ENCODE results near the gene NR2E3. TPM values are rescaled to one million over a fixed set of nuclear protein-coding genes. Genes with fewer than 3 reads are reported as not detected.

NR2E3 gene
- total and polyA plus RNA-seq, 9 of the 15 experiments (the other 6 are each of a cell fraction or from before 2014, with no cell fraction given) = not detected

DNA sequence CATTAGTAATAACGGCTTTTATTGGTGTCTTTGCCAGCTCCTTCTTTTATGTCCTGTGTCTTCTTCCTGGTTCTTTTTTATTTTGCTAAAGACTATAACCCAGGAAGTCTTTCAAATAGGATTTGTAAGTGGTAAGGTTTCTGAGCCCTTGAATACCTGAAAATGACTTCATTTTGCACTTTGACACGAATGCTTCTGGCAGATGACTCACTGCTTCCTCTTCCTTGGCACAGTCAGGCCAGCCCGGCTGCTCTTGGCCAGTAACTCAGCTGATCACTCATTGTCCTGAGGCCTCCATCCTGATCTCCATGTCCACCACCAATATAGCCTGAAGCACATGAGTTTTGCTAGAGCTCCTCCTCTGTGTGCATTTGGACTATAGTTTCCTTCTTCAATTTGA lies 48.7 kb upstream of the NR2E3 start:
- Histone ChIP-seq H2AFZ (ENCODE audit: low read depth, low read length) (no peak overlapping the region), H3K4me3 (no peak overlapping the region), H3K27ac (ENCODE audit: extremely low read depth, low read depth, low read length) (no peak overlapping the region), H3K79me2 (ENCODE audit: control insufficient read depth, insufficient read depth, low read length) (no peaks in the 10 kb centered on the region), H3K27me3 (ENCODE audit: control insufficient read depth in 2 of 2, insufficient read depth in 2 of 2, low read length in 2 of 2) (no peaks in the 10 kb centered on the region), H3K9me3 (replicated peaks; ENCODE audit: control insufficient read depth, insufficient read depth, low read depth, low read length) (no peaks in the 10 kb centered on the region), H3K4me1 (replicated peaks in 1 of 2; ENCODE audit: control insufficient read depth in 2 of 2, insufficient read depth in 2 of 2, low read length in 2 of 2) (no peaks in the 10 kb centered on the region), H3K9ac (ENCODE audit: insufficient read depth in 1 of 2, low read depth in 2 of 2, low read length in 2 of 2) (no peak overlapping the region), H3K4me2 (ENCODE audit: insufficient read depth, low read length) (no peak overlapping the region), H4K20me1 (replicated peaks; ENCODE audit: control insufficient read depth, insufficient read depth, low read length) (no peaks in the 10 kb centered on the region), H3K36me3 (ENCODE audit: control insufficient read depth, insufficient read depth, low read length) (no peaks in the 10 kb centered on the region), H3K9me1 (ENCODE audit: control insufficient read depth, insufficient read depth, low read length) (no peaks in the 10 kb centered on the region)
- CTCF ChIA-PET (ENCODE audit: low intra/inter-chr PET ratio) = no interaction called here
- DNase-seq (ENCODE audit: extremely low read depth in 1 of 4, low spot score in 3 of 4) (no peak), ATAC-seq (no peak), FAIRE-seq (no peak)
- WGBS (ENCODE audit: insufficient coverage, low coverage, missing lambda C conversion rate) = 0% methylated on average over 3 of the region's 3 CpGs
- intact Hi-C loops (cut with micrococcal nuclease) = no loop called here
- in situ Hi-C loops (cut with MboI) = no loop called here
- no TSS peak for BruUV-seq (replicated peaks)
- POLR2A ChIA-PET = no interaction called here
- TF ChIP-seq U2AF1 (optimal IDR thresholded peaks at IDR 0.05; ENCODE audit: low read depth, low read length) (no peak), RUNX1 (IDR thresholded peaks at IDR 0.05; ENCODE audit: low read depth) (no peak), MCM5 (IDR thresholded peaks at IDR 0.05; ENCODE audit: low read depth) (no peak), ZBED1 (IDR thresholded peaks at IDR 0.05) (no peak), SOX6 (IDR thresholded peaks at IDR 0.05) (no peak), NRF1 (conservative IDR thresholded peaks at IDR 0.05 in 1 of 2, IDR thresholded peaks at IDR 0.05 in 1 of 2) (no peak)
- TF ChIP-seq, protein P1, sequence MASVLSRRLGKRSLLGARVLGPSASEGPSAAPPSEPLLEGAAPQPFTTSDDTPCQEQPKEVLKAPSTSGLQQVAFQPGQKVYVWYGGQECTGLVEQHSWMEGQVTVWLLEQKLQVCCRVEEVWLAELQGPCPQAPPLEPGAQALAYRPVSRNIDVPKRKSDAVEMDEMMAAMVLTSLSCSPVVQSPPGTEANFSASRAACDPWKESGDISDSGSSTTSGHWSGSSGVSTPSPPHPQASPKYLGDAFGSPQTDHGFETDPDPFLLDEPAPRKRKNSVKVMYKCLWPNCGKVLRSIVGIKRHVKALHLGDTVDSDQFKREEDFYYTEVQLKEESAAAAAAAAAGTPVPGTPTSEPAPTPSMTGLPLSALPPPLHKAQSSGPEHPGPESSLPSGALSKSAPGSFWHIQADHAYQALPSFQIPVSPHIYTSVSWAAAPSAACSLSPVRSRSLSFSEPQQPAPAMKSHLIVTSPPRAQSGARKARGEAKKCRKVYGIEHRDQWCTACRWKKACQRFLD (CRISPR knock-in tag; IDR thresholded peaks at IDR 0.05) = no peak
- TF ChIP-seq, protein P2, sequence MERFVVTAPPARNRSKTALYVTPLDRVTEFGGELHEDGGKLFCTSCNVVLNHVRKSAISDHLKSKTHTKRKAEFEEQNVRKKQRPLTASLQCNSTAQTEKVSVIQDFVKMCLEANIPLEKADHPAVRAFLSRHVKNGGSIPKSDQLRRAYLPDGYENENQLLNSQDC (CRISPR knock-in tag; IDR thresholded peaks at IDR 0.05) = no peak
- TF ChIP-seq, protein P3, sequence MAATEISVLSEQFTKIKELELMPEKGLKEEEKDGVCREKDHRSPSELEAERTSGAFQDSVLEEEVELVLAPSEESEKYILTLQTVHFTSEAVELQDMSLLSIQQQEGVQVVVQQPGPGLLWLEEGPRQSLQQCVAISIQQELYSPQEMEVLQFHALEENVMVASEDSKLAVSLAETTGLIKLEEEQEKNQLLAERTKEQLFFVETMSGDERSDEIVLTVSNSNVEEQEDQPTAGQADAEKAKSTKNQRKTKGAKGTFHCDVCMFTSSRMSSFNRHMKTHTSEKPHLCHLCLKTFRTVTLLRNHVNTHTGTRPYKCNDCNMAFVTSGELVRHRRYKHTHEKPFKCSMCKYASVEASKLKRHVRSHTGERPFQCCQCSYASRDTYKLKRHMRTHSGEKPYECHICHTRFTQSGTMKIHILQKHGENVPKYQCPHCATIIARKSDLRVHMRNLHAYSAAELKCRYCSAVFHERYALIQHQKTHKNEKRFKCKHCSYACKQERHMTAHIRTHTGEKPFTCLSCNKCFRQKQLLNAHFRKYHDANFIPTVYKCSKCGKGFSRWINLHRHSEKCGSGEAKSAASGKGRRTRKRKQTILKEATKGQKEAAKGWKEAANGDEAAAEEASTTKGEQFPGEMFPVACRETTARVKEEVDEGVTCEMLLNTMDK (IDR thresholded peaks at IDR 0.05; ENCODE audit: borderline replicate concordance, insufficient read depth, low read depth, low read length, poor library complexity, severe bottlenecking) = no peak
- TF ChIP-seq, protein P4, sequence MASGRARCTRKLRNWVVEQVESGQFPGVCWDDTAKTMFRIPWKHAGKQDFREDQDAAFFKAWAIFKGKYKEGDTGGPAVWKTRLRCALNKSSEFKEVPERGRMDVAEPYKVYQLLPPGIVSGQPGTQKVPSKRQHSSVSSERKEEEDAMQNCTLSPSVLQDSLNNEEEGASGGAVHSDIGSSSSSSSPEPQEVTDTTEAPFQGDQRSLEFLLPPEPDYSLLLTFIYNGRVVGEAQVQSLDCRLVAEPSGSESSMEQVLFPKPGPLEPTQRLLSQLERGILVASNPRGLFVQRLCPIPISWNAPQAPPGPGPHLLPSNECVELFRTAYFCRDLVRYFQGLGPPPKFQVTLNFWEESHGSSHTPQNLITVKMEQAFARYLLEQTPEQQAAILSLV (tag; IDR thresholded peaks at IDR 0.05) = no peak
- TF ChIP-seq, protein P5, sequence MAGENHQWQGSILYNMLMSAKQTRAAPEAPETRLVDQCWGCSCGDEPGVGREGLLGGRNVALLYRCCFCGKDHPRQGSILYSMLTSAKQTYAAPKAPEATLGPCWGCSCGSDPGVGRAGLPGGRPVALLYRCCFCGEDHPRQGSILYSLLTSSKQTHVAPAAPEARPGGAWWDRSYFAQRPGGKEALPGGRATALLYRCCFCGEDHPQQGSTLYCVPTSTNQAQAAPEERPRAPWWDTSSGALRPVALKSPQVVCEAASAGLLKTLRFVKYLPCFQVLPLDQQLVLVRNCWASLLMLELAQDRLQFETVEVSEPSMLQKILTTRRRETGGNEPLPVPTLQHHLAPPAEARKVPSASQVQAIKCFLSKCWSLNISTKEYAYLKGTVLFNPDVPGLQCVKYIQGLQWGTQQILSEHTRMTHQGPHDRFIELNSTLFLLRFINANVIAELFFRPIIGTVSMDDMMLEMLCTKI (IDR thresholded peaks at IDR 0.05; ENCODE audit: partially characterized antibody) = no peak
- TF ChIP-seq, protein P6, sequence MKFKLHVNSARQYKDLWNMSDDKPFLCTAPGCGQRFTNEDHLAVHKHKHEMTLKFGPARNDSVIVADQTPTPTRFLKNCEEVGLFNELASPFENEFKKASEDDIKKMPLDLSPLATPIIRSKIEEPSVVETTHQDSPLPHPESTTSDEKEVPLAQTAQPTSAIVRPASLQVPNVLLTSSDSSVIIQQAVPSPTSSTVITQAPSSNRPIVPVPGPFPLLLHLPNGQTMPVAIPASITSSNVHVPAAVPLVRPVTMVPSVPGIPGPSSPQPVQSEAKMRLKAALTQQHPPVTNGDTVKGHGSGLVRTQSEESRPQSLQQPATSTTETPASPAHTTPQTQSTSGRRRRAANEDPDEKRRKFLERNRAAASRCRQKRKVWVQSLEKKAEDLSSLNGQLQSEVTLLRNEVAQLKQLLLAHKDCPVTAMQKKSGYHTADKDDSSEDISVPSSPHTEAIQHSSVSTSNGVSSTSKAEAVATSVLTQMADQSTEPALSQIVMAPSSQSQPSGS (CRISPR knock-in tag; IDR thresholded peaks at IDR 0.05) = no peak

Measured in K562 (cell line).